ENCODE results near the gene SYTL3.

DNA sequence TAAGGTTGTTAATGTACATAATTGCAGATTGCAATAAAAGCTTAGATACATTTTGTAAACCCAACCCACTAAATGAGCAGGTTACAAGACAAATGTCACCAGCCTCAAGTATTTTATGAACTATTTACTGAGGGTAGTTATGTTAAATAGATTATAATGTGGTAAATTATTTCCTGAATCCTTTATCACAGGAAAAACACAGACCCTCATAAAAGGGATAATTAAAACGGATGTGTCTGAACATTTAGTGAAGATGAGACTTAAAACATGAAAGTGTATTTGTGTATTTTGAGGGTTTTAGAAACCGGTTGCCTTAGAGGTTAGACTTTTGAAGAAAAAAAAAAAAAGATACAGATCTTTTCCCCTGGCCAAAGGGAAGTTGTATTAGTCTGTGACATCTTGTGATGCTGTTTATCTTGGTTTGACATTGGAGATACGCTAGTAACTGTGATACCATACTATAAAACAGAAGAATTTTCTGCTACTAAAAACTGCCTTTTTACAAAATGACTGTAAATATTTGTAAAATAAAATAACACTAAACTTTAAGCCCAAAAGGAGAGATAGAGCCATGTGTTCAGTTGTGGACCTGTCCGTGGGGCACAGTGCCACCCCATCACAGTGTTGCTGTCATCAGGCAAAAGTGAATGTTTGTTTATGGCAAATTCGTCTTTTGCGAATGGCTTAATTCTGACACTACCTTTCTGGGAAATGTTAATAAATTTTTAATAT is 15.0 kb upstream of the SYTL3 start:
- TF ChIP-seq POLR2A (IDR thresholded peaks at IDR 0.05; ENCODE audit: low read length) (no peak), GATA1 (IDR thresholded peaks at IDR 0.05; ENCODE audit: low read depth, low read length) (no peak)
